ENCODE measurements around the gene INHBB.

- no peak for TF ChIP-seq POLR2A (IDR thresholded peaks at IDR 0.05)
- TF ChIP-seq CTCF (IDR thresholded peaks at IDR 0.05) = no peak
Observed at GRCh38 chr2:120360307-120360855, 14.4 kb downstream of the INHBB start.
